KMS-11 (cell line): Measurements from ENCODE around the gene PGM2L1.

ENCODE experiments used
- H2AFZ ChIP-seq: fragments of 200-600 bp; sonication (generic); 2 replicates; pipeline ENCODE4 v1.6.1; 2016; ENCODE audit warnings: antibody characterized with exemption, mixed run types, low read depth
- H3K27ac ChIP-seq: fragments of 200-600 bp; sonication (generic); 2 replicates; pipeline ENCODE4 v1.6.1; 2016; ENCODE audit warnings: mild to moderate bottlenecking, mixed run types
- H3K27me3 ChIP-seq: fragments of 200-600 bp; sonication (generic); 2 replicates; pipeline ENCODE4 v1.6.1; 2017; ENCODE audit warnings: mild to moderate bottlenecking, low read depth, mixed run types, moderate library complexity; ENCODE audit not compliant: insufficient read depth
- H3K36me3 ChIP-seq: fragments of 200-600 bp; sonication (generic); 2 replicates; pipeline ENCODE4 v1.6.1; 2017; ENCODE audit warnings: mild to moderate bottlenecking, mixed run types; ENCODE audit not compliant: insufficient read depth
- H3K4me1 ChIP-seq: fragments of 200-600 bp; sonication (generic); 2 replicates; pipeline ENCODE4 v1.6.1; 2016; ENCODE audit warnings: mild to moderate bottlenecking, low read depth, mixed run types; ENCODE audit not compliant: poor library complexity, severe bottlenecking
- H3K4me2 ChIP-seq: fragments of 200-600 bp; sonication (generic); 2 replicates; pipeline ENCODE4 v1.7.0; 2016; ENCODE audit warnings: mild to moderate bottlenecking, mixed run types
- H3K4me3 ChIP-seq: fragments of 200-600 bp; sonication (generic); IDR thresholded peaks from 2 replicates; pipeline ENCODE4 v1.6.1; 2017; ENCODE audit warnings: low read depth, low read length, mixed read lengths; ENCODE audit not compliant: insufficient read depth
- H3K79me2 ChIP-seq: fragments of 200-600 bp; sonication (generic); 2 replicates; pipeline ENCODE4 v1.6.1; 2016; ENCODE audit warnings: low read depth, mixed run types; ENCODE audit not compliant: insufficient read depth
- H3K9ac ChIP-seq: fragments of 200-600 bp; sonication (generic); 2 replicates; pipeline ENCODE4 v1.6.1; 2016; ENCODE audit warnings: mild to moderate bottlenecking, mixed run types
- H4K20me1 ChIP-seq: fragments of 200-600 bp; sonication (generic); 2 replicates; pipeline ENCODE4 v1.6.1; 2016; ENCODE audit warnings: mild to moderate bottlenecking, mixed run types; ENCODE audit not compliant: insufficient read depth
- TF ChIP-seq, protein P1 (sequence below): fragments of 200-600 bp; sonication (generic); conservative IDR thresholded peaks from 2 replicates; pipeline ENCODE4 v1.6.1; 2017; ENCODE audit warnings: low read depth, mild to moderate bottlenecking, antibody characterized with exemption, low read length, moderate library complexity, mixed read lengths

Gene PGM2L1

DNA sequence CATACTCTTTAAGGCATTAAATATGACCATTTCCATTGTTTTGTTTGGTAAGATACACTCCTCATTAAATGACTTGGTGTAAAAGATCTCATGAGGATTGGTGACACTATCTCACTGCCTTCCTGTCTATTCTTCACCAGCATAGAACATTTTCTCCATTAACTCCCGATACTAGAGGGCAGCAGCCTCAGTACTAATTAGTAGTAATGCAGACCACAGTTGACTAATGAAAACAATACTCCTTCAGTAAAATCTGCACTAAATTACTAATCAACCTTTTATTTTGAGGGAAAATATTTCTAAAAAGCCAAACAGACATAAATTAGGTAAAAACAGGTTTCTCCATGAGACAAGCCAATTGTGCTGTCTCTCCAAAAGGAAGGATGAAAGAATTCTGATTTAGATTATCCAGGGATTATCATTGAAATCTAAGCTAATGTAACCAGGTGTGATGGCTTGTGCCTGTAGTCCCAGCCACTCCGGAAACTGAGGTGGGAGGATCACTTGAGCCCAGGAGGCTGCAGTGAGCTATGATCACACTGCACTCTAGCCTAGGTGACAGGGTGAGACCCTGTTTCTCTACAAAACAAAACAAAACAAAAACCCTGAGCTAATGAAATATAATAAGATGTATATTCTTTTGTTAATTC is 9.4 kb downstream of the PGM2L1 start:
- no peak overlapping the region for H3K4me3 ChIP-seq
- TF ChIP-seq, protein P1, sequence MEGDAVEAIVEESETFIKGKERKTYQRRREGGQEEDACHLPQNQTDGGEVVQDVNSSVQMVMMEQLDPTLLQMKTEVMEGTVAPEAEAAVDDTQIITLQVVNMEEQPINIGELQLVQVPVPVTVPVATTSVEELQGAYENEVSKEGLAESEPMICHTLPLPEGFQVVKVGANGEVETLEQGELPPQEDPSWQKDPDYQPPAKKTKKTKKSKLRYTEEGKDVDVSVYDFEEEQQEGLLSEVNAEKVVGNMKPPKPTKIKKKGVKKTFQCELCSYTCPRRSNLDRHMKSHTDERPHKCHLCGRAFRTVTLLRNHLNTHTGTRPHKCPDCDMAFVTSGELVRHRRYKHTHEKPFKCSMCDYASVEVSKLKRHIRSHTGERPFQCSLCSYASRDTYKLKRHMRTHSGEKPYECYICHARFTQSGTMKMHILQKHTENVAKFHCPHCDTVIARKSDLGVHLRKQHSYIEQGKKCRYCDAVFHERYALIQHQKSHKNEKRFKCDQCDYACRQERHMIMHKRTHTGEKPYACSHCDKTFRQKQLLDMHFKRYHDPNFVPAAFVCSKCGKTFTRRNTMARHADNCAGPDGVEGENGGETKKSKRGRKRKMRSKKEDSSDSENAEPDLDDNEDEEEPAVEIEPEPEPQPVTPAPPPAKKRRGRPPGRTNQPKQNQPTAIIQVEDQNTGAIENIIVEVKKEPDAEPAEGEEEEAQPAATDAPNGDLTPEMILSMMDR = no peak; the same call in 1 of the 2 replicates
- H3K36me3 ChIP-seq = no peaks in the 10 kb centered on the region
- H3K4me1 ChIP-seq = no peaks in the 10 kb centered on the region
- no peaks in the 10 kb centered on the region for H3K79me2 ChIP-seq
- no peak overlapping the region for H3K4me2 ChIP-seq
- no peaks in the 10 kb centered on the region for H3K27me3 ChIP-seq
- no peak overlapping the region for H3K9ac ChIP-seq
- H3K27ac ChIP-seq = no peak overlapping the region
- H4K20me1 ChIP-seq = no peaks in the 10 kb centered on the region
- no peak overlapping the region for H2AFZ ChIP-seq

DNA sequence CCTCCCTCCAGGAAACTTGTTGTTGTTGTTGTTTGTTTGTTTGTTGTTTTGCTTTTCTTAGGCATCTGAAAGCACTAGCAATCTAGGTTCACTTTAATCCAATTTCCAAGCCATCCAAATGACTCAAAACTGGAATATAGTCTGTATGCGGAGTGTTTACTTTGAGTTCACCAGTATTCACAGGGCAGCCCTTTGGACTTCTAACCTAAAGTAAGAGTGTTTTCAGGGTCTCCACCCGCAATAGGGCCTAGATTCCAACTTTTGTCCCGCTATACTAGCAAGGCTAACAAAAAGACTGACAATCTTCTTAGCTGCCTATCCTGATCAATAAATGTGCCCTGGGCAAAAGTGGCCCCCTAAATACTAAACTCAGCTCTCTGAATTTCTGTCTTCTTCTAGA is 13.6 kb downstream of the PGM2L1 start:
- H2AFZ ChIP-seq = no peak overlapping the region
- no peak overlapping the region for H3K27ac ChIP-seq
- no peaks in the 10 kb centered on the region for H3K4me1 ChIP-seq
- no peaks in the 10 kb centered on the region for H4K20me1 ChIP-seq
- H3K79me2 ChIP-seq = no peaks in the 10 kb centered on the region
- TF ChIP-seq, protein P1 = no peak
- no peaks in the 10 kb centered on the region for H3K27me3 ChIP-seq
- H3K4me2 ChIP-seq = no peak overlapping the region
- H3K4me3 ChIP-seq = no peak overlapping the region
- no peaks in the 10 kb centered on the region for H3K36me3 ChIP-seq
- no peak overlapping the region for H3K9ac ChIP-seq

DNA sequence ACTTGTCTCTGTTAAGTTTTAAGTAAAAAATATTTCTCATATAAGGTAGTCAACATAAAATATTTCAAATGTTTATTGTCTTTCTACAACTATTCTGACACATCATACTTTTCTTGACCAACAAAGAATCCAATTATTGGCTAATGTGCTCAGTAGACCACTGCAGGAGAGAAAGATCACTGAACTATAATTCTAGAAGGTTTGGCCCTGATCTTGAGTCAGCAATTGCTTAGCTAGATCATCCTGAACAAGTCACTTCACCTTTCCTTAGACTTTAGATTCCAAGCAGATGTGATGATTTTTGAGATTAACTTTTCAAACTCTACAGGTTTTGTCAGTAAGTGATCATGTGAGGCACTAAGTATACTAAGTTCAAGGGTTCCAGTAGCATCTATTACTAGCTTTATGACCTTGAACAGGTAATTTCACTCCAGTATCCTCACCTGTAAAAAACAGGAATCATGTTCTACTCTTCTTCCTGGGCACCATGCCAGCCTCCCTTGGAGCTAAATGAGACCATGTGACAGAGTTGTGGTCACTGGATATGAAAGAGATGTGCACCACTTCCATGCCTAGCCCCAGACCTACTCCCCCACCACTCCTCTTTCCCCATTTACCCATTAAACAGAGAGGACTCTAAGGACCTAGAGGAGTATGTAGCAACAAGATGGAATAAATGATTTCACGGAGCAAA is 17.3 kb downstream of the PGM2L1 start:
- Histone ChIP-seq H4K20me1 (no peaks in the 10 kb centered on the region), H3K27ac (no peak overlapping the region), H3K36me3 (no peaks in the 10 kb centered on the region), H3K4me3 (no peak overlapping the region), H3K4me2 (no peak overlapping the region), H2AFZ (no peak overlapping the region), H3K27me3 (no peaks in the 10 kb centered on the region), H3K9ac (no peak overlapping the region), H3K79me2 (no peaks in the 10 kb centered on the region), H3K4me1 (no peaks in the 10 kb centered on the region)
- TF ChIP-seq, protein P1 = no peak

DNA sequence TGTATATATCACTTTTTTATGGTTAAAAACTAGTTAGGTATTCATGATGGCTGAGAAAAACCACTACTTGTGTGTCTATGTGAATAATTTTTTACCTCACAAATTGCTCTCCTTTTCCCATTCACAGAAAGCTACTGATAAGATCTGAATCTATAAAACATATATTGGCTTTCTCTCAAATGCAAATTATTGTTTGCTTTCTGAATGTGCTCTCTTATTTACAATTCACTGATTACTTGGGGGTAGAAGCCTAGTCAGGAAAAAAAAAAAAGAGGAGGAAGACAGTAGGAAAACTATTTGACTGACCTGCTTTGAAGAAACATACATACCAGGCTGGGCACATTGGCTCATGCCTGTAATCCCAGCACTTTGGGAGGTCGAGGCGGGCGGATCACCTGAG is 20.5 kb downstream of the PGM2L1 start:
- no peak overlapping the region for H3K4me3 ChIP-seq
- H3K79me2 ChIP-seq = no peaks in the 10 kb centered on the region
- TF ChIP-seq, protein P1 = no peak
- no peaks in the 10 kb centered on the region for H3K27me3 ChIP-seq
- no peaks in the 10 kb centered on the region for H3K4me1 ChIP-seq
- no peak overlapping the region for H3K9ac ChIP-seq
- H2AFZ ChIP-seq = no peak overlapping the region
- H3K4me2 ChIP-seq = no peak overlapping the region
- no peaks in the 10 kb centered on the region for H4K20me1 ChIP-seq
- H3K27ac ChIP-seq = no peak overlapping the region
- no peaks in the 10 kb centered on the region for H3K36me3 ChIP-seq
